NB4 (cell line): ENCODE results near the gene MAS1L.

ENCODE experiments used
- POLR2A ChIP-seq: IDR thresholded peaks from 2 replicates; pipeline ENCODE4 v1.6.1; 2011; ENCODE audit warnings: mild to moderate bottlenecking; ENCODE audit not compliant: insufficient read length; ENCODE audit errors: extremely low read depth
- TF ChIP-seq, protein P1 (sequence below): IDR thresholded peaks from one replicate; pipeline ENCODE4 v1.5.1; 2012; ENCODE audit warnings: low read depth, low read length

DNA sequence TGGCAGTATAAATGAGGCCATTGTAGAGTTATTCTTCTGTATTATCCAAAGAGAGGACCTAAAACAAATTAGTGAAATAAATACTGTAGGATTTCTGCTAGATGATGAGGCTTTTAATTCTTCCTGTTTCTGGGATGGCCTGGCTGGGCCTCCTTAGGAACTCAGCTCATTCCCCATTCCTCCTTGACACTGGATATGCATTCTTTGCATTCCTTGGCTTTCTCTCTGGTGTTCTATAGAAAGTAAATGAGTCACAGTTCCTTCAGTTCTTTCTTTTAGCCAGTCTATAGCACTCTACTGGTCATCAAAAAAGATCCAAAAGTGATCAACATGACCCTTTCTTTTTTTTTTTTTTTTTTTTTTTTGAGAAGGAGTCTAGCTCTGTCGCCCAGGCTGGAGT lies 40.1 kb downstream of the MAS1L start:
- TF ChIP-seq POLR2A: no peak
- TF ChIP-seq, protein P1, sequence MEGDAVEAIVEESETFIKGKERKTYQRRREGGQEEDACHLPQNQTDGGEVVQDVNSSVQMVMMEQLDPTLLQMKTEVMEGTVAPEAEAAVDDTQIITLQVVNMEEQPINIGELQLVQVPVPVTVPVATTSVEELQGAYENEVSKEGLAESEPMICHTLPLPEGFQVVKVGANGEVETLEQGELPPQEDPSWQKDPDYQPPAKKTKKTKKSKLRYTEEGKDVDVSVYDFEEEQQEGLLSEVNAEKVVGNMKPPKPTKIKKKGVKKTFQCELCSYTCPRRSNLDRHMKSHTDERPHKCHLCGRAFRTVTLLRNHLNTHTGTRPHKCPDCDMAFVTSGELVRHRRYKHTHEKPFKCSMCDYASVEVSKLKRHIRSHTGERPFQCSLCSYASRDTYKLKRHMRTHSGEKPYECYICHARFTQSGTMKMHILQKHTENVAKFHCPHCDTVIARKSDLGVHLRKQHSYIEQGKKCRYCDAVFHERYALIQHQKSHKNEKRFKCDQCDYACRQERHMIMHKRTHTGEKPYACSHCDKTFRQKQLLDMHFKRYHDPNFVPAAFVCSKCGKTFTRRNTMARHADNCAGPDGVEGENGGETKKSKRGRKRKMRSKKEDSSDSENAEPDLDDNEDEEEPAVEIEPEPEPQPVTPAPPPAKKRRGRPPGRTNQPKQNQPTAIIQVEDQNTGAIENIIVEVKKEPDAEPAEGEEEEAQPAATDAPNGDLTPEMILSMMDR: no peak
